IMR-90 (cell line): ENCODE results near the gene TREH. TPM values are rescaled to one million over a fixed set of nuclear protein-coding genes. Genes with fewer than 3 reads are reported as not detected.

Experiments
- ATAC-seq: fragments of 200-7000 bp; cut with Tn5 transposase; 2 replicates; pipeline ENCODE4 v1.9.1; 2020; ENCODE audit warnings: low read depth, mild to moderate bottlenecking, moderate library complexity
- BruUV-seq: library from RNA; stranded (reverse); fragments of 400-500 nt; replicated peaks from 2 replicates; lab custom pipeline; 2021; lab: Mats Ljungman, UMichigan
- CTCF ChIA-PET: fragments of 300-600 bp; formaldehyde crosslinking; extraction: SDS; loops from one replicate; lab custom pipeline; 2021; ENCODE audit warnings: antibody characterized with exemption; lab: Yijun Ruan, JAX
- POLR2A ChIA-PET: fragments of 300-600 bp; sonication (Branson Sonifier 250); formaldehyde crosslinking; loops from one replicate; lab custom pipeline; 2022; ENCODE audit warnings: antibody characterized with exemption; ENCODE audit not compliant: unreplicated experiment; lab: Charles Lee
- DNase-seq: peaks from one replicate; pipeline ENCODE4 v3.0.0; 2013
- H2AFZ ChIP-seq: replicated peaks from 2 replicates; pipeline ENCODE3; 2013; ENCODE audit warnings: low read length, mild to moderate bottlenecking; ENCODE audit not compliant: poor library complexity
- H2AK5ac ChIP-seq: 2 replicates; pipeline ENCODE4 v1.6.1; 2013; ENCODE audit warnings: low read depth, low read length, inconsistent platforms
- H2AK9ac ChIP-seq: replicated peaks from 2 replicates; pipeline ENCODE3; 2013; ENCODE audit warnings: mild to moderate bottlenecking, low read depth, low read length, moderate library complexity; ENCODE audit not compliant: poor library complexity
- H2BK120ac ChIP-seq: 2 replicates; pipeline ENCODE4 v1.6.1; 2013; ENCODE audit warnings: low read depth, low read length, inconsistent platforms
- H2BK15ac ChIP-seq: 3 replicates; pipeline ENCODE4 v1.6.1; 2013; ENCODE audit warnings: low read depth, low read length, inconsistent platforms
- H2BK20ac ChIP-seq: 2 replicates; pipeline ENCODE4 v1.6.1; 2013; ENCODE audit warnings: low read depth, mild to moderate bottlenecking, inconsistent platforms, low read length, moderate library complexity
- H2BK5ac ChIP-seq: 2 replicates; pipeline ENCODE4 v1.6.1; 2013; ENCODE audit warnings: mild to moderate bottlenecking, low read depth, low read length, inconsistent platforms; ENCODE audit not compliant: poor library complexity, severe bottlenecking
- H3K14ac ChIP-seq: replicated peaks from 2 replicates; pipeline ENCODE4 v1.6.1; 2013; ENCODE audit warnings: low read depth, low read length, inconsistent platforms
- H3K18ac ChIP-seq: 2 replicates; pipeline ENCODE4 v1.6.1; 2013; ENCODE audit warnings: low read depth, low read length, control low read depth
- H3K23ac ChIP-seq: 2 replicates; pipeline ENCODE4 v1.6.1; 2013; ENCODE audit warnings: low read depth, low read length, inconsistent platforms
- H3K27ac ChIP-seq: 2 replicates; pipeline ENCODE4 v1.5.1; 2013; ENCODE audit warnings: mild to moderate bottlenecking, control low read depth, low read length; ENCODE audit not compliant: insufficient read depth
- H3K27me3 ChIP-seq: 2 replicates; pipeline ENCODE4 v1.6.1; 2013; ENCODE audit warnings: low read length; ENCODE audit not compliant: control insufficient read depth, insufficient read depth
- H3K36me3 ChIP-seq: 2 replicates; pipeline ENCODE4 v1.6.1; 2013; ENCODE audit warnings: low read length, mixed read lengths; ENCODE audit not compliant: control insufficient read depth, insufficient read depth
- H3K4ac ChIP-seq: 2 replicates; pipeline ENCODE4 v1.6.1; 2013; ENCODE audit warnings: low read depth, low read length, inconsistent platforms
- H3K4me1 ChIP-seq: 2 replicates; pipeline ENCODE4 v1.6.1; 2013; ENCODE audit warnings: low read length, mixed read lengths; ENCODE audit not compliant: control insufficient read depth, insufficient read depth
- H3K4me2 ChIP-seq: 2 replicates; pipeline ENCODE4 v1.6.1; 2013; ENCODE audit warnings: low read depth, mild to moderate bottlenecking, control low read depth, low read length, moderate library complexity
- H3K4me3 ChIP-seq: 2 replicates; pipeline ENCODE4 v1.5.1; 2013; ENCODE audit warnings: low read depth, mild to moderate bottlenecking, control low read depth, low read length, moderate library complexity; ENCODE audit not compliant: insufficient read depth
- H3K56ac ChIP-seq: 2 replicates; pipeline ENCODE4 v1.6.1; 2013; ENCODE audit warnings: low read length, inconsistent platforms; ENCODE audit not compliant: insufficient read depth; ENCODE audit errors: extremely low read depth
- H3K79me1 ChIP-seq, 2 experiments: 2 replicates each; pipeline ENCODE4 v1.6.1; 2013; ENCODE audit warnings: low read length in 2 of 2, inconsistent platforms in 1 of 2, low read depth in 1 of 2
- H3K9ac ChIP-seq: 2 replicates; pipeline ENCODE4 v1.6.1; 2013; ENCODE audit warnings: low read depth, low read length, control low read depth
- H3K9me1 ChIP-seq: 2 replicates; pipeline ENCODE4 v1.6.1; 2013; ENCODE audit warnings: low read length, inconsistent platforms; ENCODE audit not compliant: insufficient read depth
- H3K9me3 ChIP-seq: 2 replicates; pipeline ENCODE4 v1.6.1; 2013; ENCODE audit warnings: low read length; ENCODE audit not compliant: control insufficient read depth, insufficient read depth
- H4K20me1 ChIP-seq: 2 replicates; pipeline ENCODE4 v1.6.1; 2013; ENCODE audit warnings: low read length, inconsistent platforms; ENCODE audit not compliant: insufficient read depth
- H4K5ac ChIP-seq: 2 replicates; pipeline ENCODE4 v1.6.1; 2013; ENCODE audit warnings: mild to moderate bottlenecking, low read depth, low read length, control low read depth
- H4K8ac ChIP-seq, 2 experiments: 2 replicates each; pipeline ENCODE4 v1.6.1; 2013; ENCODE audit warnings: low read depth in 2 of 2, low read length in 2 of 2, control low read depth in 1 of 2, inconsistent platforms in 1 of 2
- H4K91ac ChIP-seq: 2 replicates; pipeline ENCODE4 v1.6.1; 2013; ENCODE audit warnings: low read depth, low read length, inconsistent platforms; ENCODE audit not compliant: insufficient read depth
- BHLHE40 ChIP-seq: fragments of 150-350 bp; IDR thresholded peaks from 2 replicates; pipeline ENCODE4 v1.6.1; 2016; ENCODE audit warnings: mild to moderate bottlenecking, low read depth, low read length
- CEBPB ChIP-seq: IDR thresholded peaks from 2 replicates; pipeline ENCODE4 v1.6.1; 2012; ENCODE audit warnings: low read depth, low read length, improper control_type of control experiment
- CHD1 ChIP-seq: IDR thresholded peaks from 2 replicates; pipeline ENCODE4 v1.6.1; 2012; ENCODE audit warnings: low read depth, low read length, improper control_type of control experiment
- CTCF ChIP-seq: conservative IDR thresholded peaks from 2 replicates; pipeline ENCODE4 v1.5.1; 2012; ENCODE audit warnings: mild to moderate bottlenecking, low read depth, low read length, improper control_type of control experiment
- ELK1 ChIP-seq: fragments of 150-350 bp; IDR thresholded peaks from 2 replicates; pipeline ENCODE4 v1.6.1; 2016; ENCODE audit warnings: low read depth, mild to moderate bottlenecking, low read length, moderate library complexity, borderline replicate concordance
- FOS ChIP-seq: fragments of 150-350 bp; IDR thresholded peaks from 2 replicates; pipeline ENCODE4 v1.6.1; 2016; ENCODE audit warnings: low read depth, low read length
- MAFK ChIP-seq: IDR thresholded peaks from 2 replicates; pipeline ENCODE4 v1.6.1; 2012; ENCODE audit warnings: low read depth, low read length, improper control_type of control experiment
- MAZ ChIP-seq: IDR thresholded peaks from 2 replicates; pipeline ENCODE4 v1.6.1; 2012; ENCODE audit warnings: low read depth, mild to moderate bottlenecking, low read length, improper control_type of control experiment, moderate library complexity, borderline replicate concordance
- MXI1 ChIP-seq: IDR thresholded peaks from 2 replicates; pipeline ENCODE4 v1.6.1; 2012; ENCODE audit warnings: low read depth, mild to moderate bottlenecking, low read length, moderate library complexity, borderline replicate concordance
- NFE2L2 ChIP-seq: fragments of 150-350 bp; IDR thresholded peaks from 2 replicates; pipeline ENCODE4 v1.6.1; 2016; ENCODE audit warnings: low read depth, mild to moderate bottlenecking, low read length
- POLR2A ChIP-seq: IDR thresholded peaks from 2 replicates; pipeline ENCODE4 v1.6.1; 2012; ENCODE audit warnings: mild to moderate bottlenecking, low read depth, low read length
- RAD21 ChIP-seq: IDR thresholded peaks from 2 replicates; pipeline ENCODE4 v1.6.1; 2012; ENCODE audit warnings: low read length, improper control_type of control experiment
- RCOR1 ChIP-seq: IDR thresholded peaks from 2 replicates; pipeline ENCODE4 v1.6.1; 2012; ENCODE audit warnings: mild to moderate bottlenecking, low read length, improper control_type of control experiment; ENCODE audit not compliant: insufficient replicate concordance
- RFX5 ChIP-seq: IDR thresholded peaks from 2 replicates; pipeline ENCODE4 v1.8.0; 2012; ENCODE audit warnings: low read depth, mild to moderate bottlenecking, low read length, moderate library complexity
- SMC3 ChIP-seq: fragments of 150-350 bp; IDR thresholded peaks from 2 replicates; pipeline ENCODE4 v1.6.1; 2016; ENCODE audit warnings: low read depth, mild to moderate bottlenecking, antibody characterized with exemption, low read length, moderate library complexity
- USF2 ChIP-seq: fragments of 150-350 bp; IDR thresholded peaks from 2 replicates; pipeline ENCODE4 v1.6.1; 2017; ENCODE audit warnings: mild to moderate bottlenecking, antibody characterized with exemption, low read length, low read depth
- WGBS, 2 experiments: methylation state at CpG; one replicate each; pipeline versions ENCODE4 v1.1.5 to v1.1.7; 2013; ENCODE audit warnings: missing lambda C conversion rate in 2 of 2; ENCODE audit not compliant: insufficient read length in 1 of 2; ENCODE audit errors: extremely low coverage in 2 of 2; 5-methylcytosine and 5-hydroxymethylcytosine counted together
- dilution Hi-C: fragments of 300-500 bp; cut with HindIII; formaldehyde crosslinking; loops from one replicate; pipeline ENCODE4 v1.14.3; 2018; ENCODE audit warnings: low sequenced_read_pairs; ENCODE audit not compliant: unreplicated experiment
- in situ Hi-C: fragments of 300-500 bp; cut with MboI; formaldehyde crosslinking; loops from 3 replicates; pipeline ENCODE4 v1.14.3; 2019; ENCODE audit warnings: low sequenced_read_pairs, inconsistent platforms, mixed read lengths
- intact Hi-C: fragments of 100-400 bp; cut with micrococcal nuclease; formaldehyde crosslinking; loops from 2 replicates; pipeline ENCODE4 v1.10.0; 2022
- polyA plus RNA-seq, 3 experiments: library from polyadenylated mRNA; depleted of rRNA; stranded (reverse); fragments of >200 nt; gene quantifications; 2 replicates each; pipeline ENCODE4 v1.2.3, GENCODE V29; 2012; ENCODE audit warnings: low replicate concordance in 1 of 3
- total RNA-seq: library from RNA; depleted of rRNA; stranded (reverse); fragments of >200 nt; gene quantifications from 2 replicates; pipeline ENCODE4 v1.2.3, GENCODE V29; 2012

The TREH gene
- total and polyA plus RNA-seq, 2 of the 4 experiments (the other 2 are of a cell fraction), result not detected

GRCh38 chr11:118643995-118644345, 35.5 kb downstream of the TREH start:
- H4K20me1 ChIP-seq, result peaks cover 39% of the 10 kb centered on the region; the same call in 1 of the 2 replicates
- no TSS peak for BruUV-seq
- peaks cover 41 to 76% of the 10 kb centered on the region in 2 experiments for H3K79me1 ChIP-seq
- dilution Hi-C loops, result no loop called here
- no peak overlapping the region for H3K4ac ChIP-seq
- no peak for ATAC-seq
- peaks cover 83% of the 10 kb centered on the region for H3K36me3 ChIP-seq
- H3K9me3 ChIP-seq, result no peaks in the 10 kb centered on the region
- H3K56ac ChIP-seq, result no peak overlapping the region
- CTCF ChIA-PET, result no interaction called here
- no peak overlapping the region for H4K91ac ChIP-seq
- no peak overlapping the region for H2AK5ac ChIP-seq
- POLR2A ChIA-PET, result no interaction called here
- H3K9ac ChIP-seq, result no peak overlapping the region
- H3K14ac ChIP-seq, result no peak overlapping the region
- intact Hi-C loops, result no loop called here
- H3K23ac ChIP-seq, result no peak overlapping the region
- TF ChIP-seq ELK1 (no peak), POLR2A (no peak), RCOR1 (no peak), MXI1 (no peak), RFX5 (no peak), NFE2L2 (no peak), SMC3 (no peak), CTCF (no peak), CEBPB (no peak), USF2 (no peak), CHD1 (no peak), RAD21 (no peak), MAFK (no peak), BHLHE40 (no peak), MAZ (no peak), FOS (no peak)
- H3K4me2 ChIP-seq, result no peak overlapping the region
- no peak for DNase-seq
- no peaks in the 10 kb centered on the region; the same call in 1 of the 2 replicates for H3K9me1 ChIP-seq
- 93% methylated on average over 5 of the region's 7 CpGs; no CpG with 5 or more reads in 1 of the 2 experiments for WGBS, 2 experiments
- 0 out of 2 replicates have a peak, but pooled peaks cover 1% of the 10 kb centered on the region for H3K4me1 ChIP-seq
- in situ Hi-C loops, result no loop called here
- no peak overlapping the region for H2BK5ac ChIP-seq
- no peak overlapping the region for H2BK20ac ChIP-seq
- no peak overlapping the region for H4K5ac ChIP-seq
- no peak overlapping the region for H2AFZ ChIP-seq
- H3K18ac ChIP-seq, result no peak overlapping the region
- no peaks in the 10 kb centered on the region for H3K27me3 ChIP-seq
- no peak overlapping the region for H3K27ac ChIP-seq
- H2AK9ac ChIP-seq, result no peak overlapping the region
- H2BK15ac ChIP-seq, result no peak overlapping the region
- H2BK120ac ChIP-seq, result no peak overlapping the region
- no peak overlapping the region for H4K8ac ChIP-seq
- no peak overlapping the region for H3K4me3 ChIP-seq
